Measurements from ENCODE around the gene RPS6KA2.
"Not testable (repeated sequence)": the region's sequence is repeated elsewhere in the genome, so short reads cannot be mapped to it uniquely, and the experiment has no call there.

RPS6KA2 gene

GRCh38 chr6:166637812-166638572 is 10.9 kb upstream of the RPS6KA2 start:
- DNase-seq (ENCODE audit: extremely low spot score): no peak
- ChIA-PET CTCF (interaction anchor here (1.4 kb wide), 1 partner anchor 26 kb away, joined by 3 read pairs; no protein-coding TSS in a partner anchor), POLR2A (no interaction called here)
- no peak for TF ChIP-seq CTCF (IDR thresholded peaks at IDR 0.05; ENCODE audit: control extremely low read depth, extremely low read depth, low read depth, missing control alignments)

- ChIA-PET POLR2A (no interaction called here), CTCF (no interaction called here)
- no peak for TF ChIP-seq CTCF (IDR thresholded peaks at IDR 0.05; ENCODE audit: control extremely low read depth, extremely low read depth, low read depth, missing control alignments)
- no peak for DNase-seq (ENCODE audit: extremely low spot score)
Measured at GRCh38 chr6:166636934-166637333, 9.9 kb upstream of the RPS6KA2 start.

GRCh38 chr6:166636191-166636933 is 9.3 kb upstream of the RPS6KA2 start:
- no peak for DNase-seq (ENCODE audit: extremely low spot score)
- POLR2A ChIA-PET: no interaction called here

DNA sequence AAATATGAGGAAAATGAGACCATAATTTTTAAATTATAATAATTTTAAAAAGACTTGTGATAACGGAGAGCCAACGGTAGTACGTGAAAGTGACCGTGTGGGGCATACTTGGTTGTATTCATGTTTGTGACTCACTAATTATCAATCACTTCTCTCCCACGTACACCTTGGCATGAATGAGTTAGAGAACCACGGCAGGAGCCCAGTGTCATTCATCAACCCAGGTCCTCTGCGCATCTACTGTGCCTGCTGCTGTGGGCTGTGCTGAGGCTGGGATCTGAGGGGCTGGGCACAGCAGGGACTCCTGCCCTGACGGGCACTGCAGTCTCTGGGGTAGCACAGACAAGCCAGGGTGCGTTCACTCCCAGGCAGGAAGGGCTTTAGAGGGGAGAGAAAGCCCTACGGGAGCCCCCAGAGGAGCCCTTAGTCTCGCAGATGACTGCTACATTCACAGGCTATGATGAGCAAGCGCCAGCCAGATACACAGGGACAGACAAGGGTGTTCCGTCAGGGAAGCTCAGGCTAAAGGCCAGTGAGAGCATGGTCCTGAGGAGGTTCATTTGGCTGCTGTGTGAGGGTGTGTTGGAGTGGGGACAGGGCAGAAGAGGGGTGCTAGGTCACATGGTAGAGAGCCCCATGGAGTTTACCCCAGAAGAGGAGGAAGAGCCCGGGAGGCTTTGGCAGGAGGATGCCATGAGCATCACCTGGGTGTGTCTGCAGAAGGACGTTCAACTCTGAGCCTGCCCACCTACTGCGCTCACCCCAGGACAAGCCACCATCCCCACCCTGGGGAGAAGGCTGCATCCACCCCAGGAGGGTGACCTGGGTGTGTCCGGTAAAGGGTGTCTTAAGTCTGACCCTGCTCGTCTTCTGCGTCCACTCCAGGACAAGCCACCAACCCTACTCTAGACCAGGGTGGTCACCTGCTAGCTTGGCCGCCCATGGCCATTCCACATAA is 8.2 kb upstream of the RPS6KA2 start:
- ChIA-PET POLR2A (no interaction called here), CTCF (no interaction called here)
- no peak for TF ChIP-seq CTCF (IDR thresholded peaks at IDR 0.05; ENCODE audit: control extremely low read depth, extremely low read depth, low read depth, missing control alignments)
- DNase-seq (ENCODE audit: extremely low spot score): no peak

More at GRCh38 chr6:166636191-166636933, 9.3 kb upstream of the RPS6KA2 start:
- CTCF ChIA-PET: no interaction called here
- TF ChIP-seq CTCF (IDR thresholded peaks at IDR 0.05; ENCODE audit: control extremely low read depth, extremely low read depth, low read depth, missing control alignments): no peak

GRCh38 chr6:166634581-166634980 is 7.5 kb upstream of the RPS6KA2 start:
- POLR2A ChIA-PET; CTCF ChIA-PET; DNase-seq (ENCODE audit: extremely low spot score): not testable (repeated sequence)

GRCh38 chr6:166633732-166634535 is 6.9 kb upstream of the RPS6KA2 start:
- CTCF ChIA-PET: no interaction called here
- POLR2A ChIA-PET: no interaction called here
- DNase-seq (ENCODE audit: extremely low spot score): no peak
- no peak for TF ChIP-seq CTCF (IDR thresholded peaks at IDR 0.05; ENCODE audit: control extremely low read depth, extremely low read depth, low read depth, missing control alignments)

All from GM10248 (cell line).